ENCODE results near the gene MANF.

MANF gene

GRCh38 chr3:51436998-51437639, 52.0 kb downstream of the MANF start:
- no peak for DNase-seq (ENCODE audit: low spot score)
